Skin of body (tissue), 2 donors: ENCODE measurements around the gene RNU7-1. TPM values are rescaled to one million over a fixed set of nuclear protein-coding genes. Genes with fewer than 3 reads are reported as not detected.

Source experiments
- small RNA-seq: library from RNA; depleted of rRNA; stranded (forward); fragments of <200 nt; gene quantifications from one replicate; pipeline ENCODE3, GENCODE V24; 2014; ENCODE audit warnings: low replicate concordance
- total RNA-seq: library from RNA; depleted of rRNA; stranded (reverse); fragments of >200 nt; gene quantifications from one replicate; pipeline ENCODE4 v1.2.3, GENCODE V29; 2014

The RNU7-1 gene
- total RNA-seq, 1 donor from 2014 or later = not detected

Small RNA genes lying within 50 kb of the gene (small RNA-seq; reads per million reads assigned to genes)
- gene MIR141 (270 reads per million, percentile 97 among the genes with 10 or more reads in this experiment), gene MIR200C (82.6 reads per million, percentile 96 among the genes with 10 or more reads in this experiment), gene RNU7-1 (not detected), gene SCARNA12 (0.40 reads per million, percentile 50 among the genes with 10 or more reads in this experiment)

Other genes starting within 250 kb of the RNU7-1 start
- gene PIANP, start 243.0 kb upstream of the RNU7-1 start, total RNA-seq = 0.10 TPM
- gene COPS7A, start 219.8 kb upstream of the RNU7-1 start, total RNA-seq = 24.4 TPM
- 76.3 TPM for gene MLF2, start 190.7 kb upstream of the RNU7-1 start, total RNA-seq
- 49.1 TPM for gene PTMS, start 177.5 kb upstream of the RNU7-1 start, total RNA-seq
- gene LAG3, start 171.3 kb upstream of the RNU7-1 start, total RNA-seq = 0.49 TPM
- gene CD4, start 154.3 kb upstream of the RNU7-1 start, total RNA-seq = 9.7 TPM
- 4.9 TPM for gene GPR162, start 122.0 kb upstream of the RNU7-1 start, total RNA-seq
- gene P3H3, start 115.4 kb upstream of the RNU7-1 start, total RNA-seq = 28.4 TPM
- gene GNB3, start 102.9 kb upstream of the RNU7-1 start, total RNA-seq = 2.2 TPM
- gene CDCA3, start 92.5 kb upstream of the RNU7-1 start, total RNA-seq = 8.1 TPM
- 35.7 TPM for gene USP5, start 91.7 kb upstream of the RNU7-1 start, total RNA-seq
- 316 TPM for gene TPI1, start 76.3 kb upstream of the RNU7-1 start, total RNA-seq
- gene SPSB2, start 70.5 kb upstream of the RNU7-1 start, total RNA-seq = 3.1 TPM
- gene LRRC23, start 39.0 kb upstream of the RNU7-1 start, total RNA-seq = 4.3 TPM
- gene ENO2, start 29.2 kb upstream of the RNU7-1 start, total RNA-seq = 9.0 TPM
- 39.4 TPM for gene ATN1, start 15.9 kb upstream of the RNU7-1 start, total RNA-seq
- 130 TPM for gene C12orf57, start 206 bp downstream of the RNU7-1 start, total RNA-seq
- 12.6 TPM for gene PTPN6, start 7.5 kb downstream of the RNU7-1 start, total RNA-seq
- 113 TPM for gene PHB2, start 26.8 kb downstream of the RNU7-1 start, total RNA-seq
- gene EMG1, start 27.1 kb downstream of the RNU7-1 start, total RNA-seq = 22.0 TPM
- gene LPCAT3, start 74.7 kb downstream of the RNU7-1 start, total RNA-seq = 24.9 TPM
- gene C1S, start 116.9 kb downstream of the RNU7-1 start, total RNA-seq = 99.0 TPM
- gene C1R, start 148.6 kb downstream of the RNU7-1 start, total RNA-seq = 78.8 TPM
- gene C1RL, start 165.4 kb downstream of the RNU7-1 start, total RNA-seq = 10.4 TPM
- 1.4 TPM for gene RBP5, start 185.1 kb downstream of the RNU7-1 start, total RNA-seq
- 31.7 TPM for gene CLSTN3, start 186.6 kb downstream of the RNU7-1 start, total RNA-seq
- 26.1 TPM for gene PEX5, start 245.9 kb downstream of the RNU7-1 start, total RNA-seq